ENCODE measurements around the gene HMCN2. TPM values are rescaled to one million over a fixed set of nuclear protein-coding genes. Genes with fewer than 3 reads are reported as not detected.

HMCN2 gene
- total and polyA plus RNA-seq, 2 donors (not counting 1 experiment from before 2014, with no cell fraction given): 0.01 TPM; not detected in 1

- Histone ChIP-seq H3K79me2 (ENCODE audit: control insufficient read depth, insufficient read depth, low read length) (no peaks in the 10 kb centered on the region), H3K4me2 (replicated peaks; ENCODE audit: low read depth, low read length, poor library complexity, severe bottlenecking) (no peak overlapping the region), H3K4me1 (ENCODE audit: control insufficient read depth in 2 of 2, insufficient read depth in 2 of 2, low read length in 2 of 2) (no peaks in the 10 kb centered on the region), H2AFZ (ENCODE audit: insufficient read depth, low read depth, low read length, poor library complexity, severe bottlenecking) (no peak overlapping the region), H3K9ac (ENCODE audit: low read length) (no peak overlapping the region), H3K36me3 (replicated peaks in 1 of 2; ENCODE audit: control extremely low read depth in 1 of 2, control insufficient read depth in 1 of 2, extremely low read depth in 1 of 2, insufficient read depth in 2 of 2, low read length in 1 of 2) (no peaks in the 10 kb centered on the region), H4K20me1 (ENCODE audit: control insufficient read depth, insufficient read depth, low read length, poor library complexity, severe bottlenecking) (no peaks in the 10 kb centered on the region), H3K9me3 (ENCODE audit: control extremely low read depth in 1 of 3, control insufficient read depth in 2 of 3, insufficient read depth in 1 of 3, low read length in 2 of 3) (no peaks in the 10 kb centered on the region), H3K27ac (ENCODE audit: low read length in 2 of 2) (no peak overlapping the region), H3K27me3 (replicated peaks in 1 of 4; ENCODE audit: control extremely low read depth in 1 of 4, control insufficient read depth in 3 of 4, insufficient read depth in 4 of 4, low read length in 3 of 4) (peaks cover 0 to 50% (median 13%) of the 10 kb centered on the region in 4 experiments), H3K4me3 (ENCODE audit: control extremely low read depth in 1 of 5, extremely low read depth in 1 of 5, insufficient read depth in 1 of 5, low read depth in 2 of 5, low read length in 4 of 5) (no peak overlapping the region)
- TF ChIP-seq EZH2 (IDR thresholded peaks at IDR 0.05; ENCODE audit: borderline replicate concordance, insufficient read depth, low read depth, low read length, poor library complexity, severe bottlenecking): no peak
- no peak for TF ChIP-seq CTCF (IDR thresholded peaks at IDR 0.05)
- CTCF ChIA-PET: no interaction called here
- Mint-ChIP-seq H3K27ac (no peak overlapping the region), H3K4me1 (peaks cover 7% of the 10 kb centered on the region), H3K4me3 (no peak overlapping the region), H3K9me3 (ENCODE audit: insufficient read depth) (no peaks in the 10 kb centered on the region), H3K27me3 (peaks cover 66% of the 10 kb centered on the region)
- 35% methylated on average over 40 of the region's 41 CpGs for WGBS (ENCODE audit: insufficient coverage)
- intact Hi-C loops (cut with micrococcal nuclease): no loop called here
- no peak for DNase-seq
- POLR2A ChIA-PET: no interaction called here
- ATAC-seq (ENCODE audit: low read depth): no peak
Observed at GRCh38 chr9:130266236-130267098, 907 bp downstream of the HMCN2 start.

- H3K27me3 Mint-ChIP-seq: peaks cover 67% of the 10 kb centered on the region
- peaks cover 7% of the 10 kb centered on the region for H3K4me1 Mint-ChIP-seq
- intact Hi-C loops (cut with micrococcal nuclease): no loop called here
- ChIA-PET POLR2A (no interaction called here), CTCF (no interaction called here)
- no peaks in the 10 kb centered on the region for H3K9me3 ChIP-seq (ENCODE audit: control extremely low read depth in 1 of 3, control insufficient read depth in 2 of 3, insufficient read depth in 1 of 3, low read length in 2 of 3)
- H3K27ac Mint-ChIP-seq: no peak overlapping the region
- WGBS (ENCODE audit: insufficient coverage): 86% methylated on average over 5 of the region's 5 CpGs
- H3K4me2 ChIP-seq (replicated peaks; ENCODE audit: low read depth, low read length, poor library complexity, severe bottlenecking): no peak overlapping the region
- H3K79me2 ChIP-seq (ENCODE audit: control insufficient read depth, insufficient read depth, low read length): no peaks in the 10 kb centered on the region
- H3K9ac ChIP-seq (ENCODE audit: low read length): no peak overlapping the region
- H2AFZ ChIP-seq (ENCODE audit: insufficient read depth, low read depth, low read length, poor library complexity, severe bottlenecking): no peak overlapping the region
- H4K20me1 ChIP-seq (ENCODE audit: control insufficient read depth, insufficient read depth, low read length, poor library complexity, severe bottlenecking): no peaks in the 10 kb centered on the region
- no peaks in the 10 kb centered on the region for H3K4me1 ChIP-seq (ENCODE audit: control insufficient read depth in 2 of 2, insufficient read depth in 2 of 2, low read length in 2 of 2)
- H3K4me3 ChIP-seq (ENCODE audit: control extremely low read depth in 1 of 5, extremely low read depth in 1 of 5, insufficient read depth in 1 of 5, low read depth in 2 of 5, low read length in 4 of 5): no peak overlapping the region
- no peak overlapping the region for H3K4me3 Mint-ChIP-seq
- ATAC-seq (ENCODE audit: low read depth) (no peak), DNase-seq (no peak)
- TF ChIP-seq EZH2 (IDR thresholded peaks at IDR 0.05; ENCODE audit: borderline replicate concordance, insufficient read depth, low read depth, low read length, poor library complexity, severe bottlenecking) (no peak), CTCF (IDR thresholded peaks at IDR 0.05) (no peak)
- no peaks in the 10 kb centered on the region for H3K9me3 Mint-ChIP-seq (ENCODE audit: insufficient read depth)
- H3K36me3 ChIP-seq (replicated peaks in 1 of 2; ENCODE audit: control extremely low read depth in 1 of 2, control insufficient read depth in 1 of 2, extremely low read depth in 1 of 2, insufficient read depth in 2 of 2, low read length in 1 of 2): no peaks in the 10 kb centered on the region
- peaks cover 0 to 44% (median 12%) of the 10 kb centered on the region in 4 experiments for H3K27me3 ChIP-seq (replicated peaks in 1 of 4; ENCODE audit: control extremely low read depth in 1 of 4, control insufficient read depth in 3 of 4, insufficient read depth in 4 of 4, low read length in 3 of 4)
- H3K27ac ChIP-seq (ENCODE audit: low read length in 2 of 2): no peak overlapping the region
Observed at GRCh38 chr9:130267930-130268329, 2.4 kb downstream of the HMCN2 start.
